A673 (cell line): Measurements from ENCODE around the gene CTAGE15. TPM values are rescaled to one million over a fixed set of nuclear protein-coding genes. Genes with fewer than 3 reads are reported as not detected.
"Not testable (repeated sequence)": the region's sequence is repeated elsewhere in the genome, so short reads cannot be mapped to it uniquely, and the experiment has no call there.

Source experiments
- Bru-seq: library from RNA; stranded (reverse); fragments of 400-500 nt; gene quantifications from one replicate; lab custom pipeline; 2021; lab: Mats Ljungman, UMichigan
- BruChase-seq, 2 experiments: library from RNA; stranded (reverse); fragments of 400-500 nt; gene quantifications; one replicate each; lab custom pipeline; 2021; lab: Mats Ljungman, UMichigan
- BruUV-seq: library from RNA; stranded (reverse); fragments of 400-500 nt; replicated peaks from 2 replicates; lab custom pipeline; 2021; lab: Mats Ljungman, UMichigan
- CTCF ChIA-PET: fragments of 300-600 bp; sonication (Branson Sonifier 250); formaldehyde crosslinking; loops from one replicate; lab custom pipeline; 2022; ENCODE audit warnings: antibody characterized with exemption; lab: Charles Lee
- POLR2A ChIA-PET: fragments of 300-600 bp; sonication (Branson Sonifier 250); formaldehyde crosslinking; loops from one replicate; lab custom pipeline; 2022; ENCODE audit warnings: antibody characterized with exemption; ENCODE audit not compliant: low non-redundant PET; lab: Charles Lee
- DNase-seq: peaks from one replicate; pipeline ENCODE4 v3.0.0-alpha.2; 2015; ENCODE audit warnings: low spot score
- H3K27ac ChIP-seq: fragments of 200-600 bp; sonication (generic); 2 replicates; pipeline ENCODE4 v1.5.1; 2016; ENCODE audit warnings: mixed run types, low read depth, mild to moderate bottlenecking, mixed read lengths, antibody characterized with exemption, low read length; ENCODE audit not compliant: poor library complexity, severe bottlenecking
- H3K27me3 ChIP-seq: fragments of 200-600 bp; sonication (generic); replicated peaks from 2 replicates; pipeline ENCODE4 v1.6.1; 2017; ENCODE audit warnings: mixed run types, low read depth, mild to moderate bottlenecking, mixed read lengths, antibody characterized with exemption, low read length; ENCODE audit not compliant: insufficient read depth, poor library complexity
- H3K36me3 ChIP-seq: fragments of 200-600 bp; sonication (generic); 2 replicates; pipeline ENCODE4 v1.6.1; 2016; ENCODE audit warnings: mixed run types, mild to moderate bottlenecking, mixed read lengths, antibody characterized with exemption, low read length; ENCODE audit not compliant: insufficient read depth, poor library complexity, severe bottlenecking
- H3K4me1 ChIP-seq: fragments of 200-600 bp; sonication (generic); 2 replicates; pipeline ENCODE4 v1.6.1; 2017; ENCODE audit warnings: mixed run types, mild to moderate bottlenecking, mixed read lengths, antibody characterized with exemption, low read length; ENCODE audit not compliant: insufficient read depth, poor library complexity, severe bottlenecking
- H3K4me3 ChIP-seq: fragments of 200-600 bp; sonication (generic); 2 replicates; pipeline ENCODE4 v1.5.1; 2016; ENCODE audit warnings: low read depth, mixed run types, mild to moderate bottlenecking, mixed read lengths, low read length; ENCODE audit not compliant: poor library complexity, severe bottlenecking
- H3K9me3 ChIP-seq: fragments of 200-600 bp; sonication (generic); 2 replicates; pipeline ENCODE4 v1.6.1; 2016; ENCODE audit warnings: mixed run types, low read depth, mild to moderate bottlenecking, mixed read lengths, antibody characterized with exemption, low read length; ENCODE audit not compliant: poor library complexity, severe bottlenecking
- intact Hi-C: fragments of 100-400 bp; cut with micrococcal nuclease; formaldehyde crosslinking; loops from one replicate; pipeline ENCODE4 v1.10.0; 2022; ENCODE audit not compliant: unreplicated experiment
- long read RNA-seq: library from polyadenylated mRNA; stranded (forward); transcript quantifications from one replicate; pipeline ENCODE4 v2.0.0, GENCODE V29; 2022
- total RNA-seq: library from RNA; stranded (reverse); gene quantifications from 2 replicates; pipeline ENCODE4 v1.2.3, GENCODE V29; 2021

CTAGE15 gene
- total RNA-seq (not detected in 2 replicates), Bru-seq, nascent RNA (percentile 23 among the genes with signal in this experiment), BruChase-seq, experiment 1, labeled RNA remaining after a 2-hour chase (percentile 32 among the genes with signal in this experiment), BruChase-seq, experiment 2, labeled RNA remaining after a 6-hour chase (percentile 33 among the genes with signal in this experiment)
- long read RNA-seq, result 0 reads

- intact Hi-C loops, result not testable (repeated sequence)
Measured at GRCh38 chr7:143571501-143571900, at the start of gene CTAGE15. CTAGE15 (plus strand) TSS chr7:143571801; CDS start chr7:143571818, 17 bp downstream.

GRCh38 chr7:143522309-143522916 is 49.2 kb upstream of the CTAGE15 start:
- CTCF ChIA-PET, H3K4me3 ChIP-seq, POLR2A ChIA-PET, H3K9me3 ChIP-seq, DNase-seq, H3K4me1 ChIP-seq, H3K27me3 ChIP-seq, intact Hi-C loops, H3K27ac ChIP-seq, BruUV-seq, H3K36me3 ChIP-seq: not testable (repeated sequence)

More at GRCh38 chr7:143571501-143571900, at the start of gene CTAGE15:
- H3K4me3 ChIP-seq, DNase-seq, H3K36me3 ChIP-seq, BruUV-seq, CTCF ChIA-PET, H3K4me1 ChIP-seq, H3K9me3 ChIP-seq, POLR2A ChIA-PET, H3K27me3 ChIP-seq, H3K27ac ChIP-seq: not testable (repeated sequence)

GRCh38 chr7:143531169-143531926 is 40.3 kb upstream of the CTAGE15 start:
- DNase-seq, H3K4me1 ChIP-seq, H3K9me3 ChIP-seq, POLR2A ChIA-PET, H3K36me3 ChIP-seq, H3K27ac ChIP-seq, BruUV-seq, CTCF ChIA-PET, intact Hi-C loops, H3K27me3 ChIP-seq, H3K4me3 ChIP-seq: not testable (repeated sequence)

DNA sequence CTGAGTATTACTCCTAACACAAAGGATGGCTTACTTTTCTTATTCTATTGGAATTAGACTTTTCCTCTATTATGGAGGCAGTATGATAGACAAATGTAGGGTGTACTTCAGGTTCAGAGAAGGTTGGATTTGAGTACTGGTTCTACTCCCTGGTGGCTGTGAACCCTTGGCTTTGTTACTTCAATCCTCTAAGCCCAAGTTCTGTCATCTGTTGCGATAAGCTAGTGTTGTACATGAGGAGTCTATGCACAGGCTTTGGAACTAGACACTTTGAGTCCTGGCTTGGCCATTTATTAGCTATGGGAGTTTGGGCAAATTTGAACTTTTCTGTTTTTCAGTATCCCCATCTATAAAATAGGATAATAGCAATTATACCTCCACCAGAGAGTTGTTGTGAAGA is 39.7 kb upstream of the CTAGE15 start:
- BruUV-seq, intact Hi-C loops, H3K4me1 ChIP-seq, DNase-seq, H3K27me3 ChIP-seq, H3K9me3 ChIP-seq, H3K4me3 ChIP-seq, H3K36me3 ChIP-seq, H3K27ac ChIP-seq, CTCF ChIA-PET, POLR2A ChIA-PET: not testable (repeated sequence)

DNA sequence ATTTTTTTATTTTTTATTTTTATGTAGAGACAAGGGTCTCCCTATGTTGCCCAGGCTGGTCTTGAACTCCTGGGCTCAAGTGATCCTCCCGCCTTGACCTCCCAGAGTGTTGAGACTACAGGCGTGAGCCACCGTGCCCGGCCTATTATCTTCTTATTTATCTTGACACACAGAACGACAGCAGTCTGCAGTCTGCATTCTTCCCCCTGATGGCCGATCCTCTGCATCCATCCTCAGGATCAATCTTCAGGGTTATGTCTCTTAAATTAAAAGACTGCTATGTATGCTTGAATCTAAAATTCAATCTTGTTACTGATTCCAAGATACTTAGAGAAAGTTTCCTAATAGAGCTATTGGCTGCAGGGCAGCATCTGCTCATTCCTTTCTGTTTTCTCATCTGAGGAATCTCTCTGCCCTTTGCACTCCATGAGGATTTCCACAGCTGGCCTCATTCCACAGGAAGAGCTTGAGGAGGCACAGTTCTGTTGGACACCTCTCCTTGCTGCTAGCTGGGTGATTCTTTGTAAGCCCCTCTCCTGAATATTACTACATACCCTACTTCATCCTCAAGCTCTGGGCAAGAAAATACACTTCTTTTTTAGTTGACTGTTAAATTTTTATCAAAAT is 38.3 kb upstream of the CTAGE15 start:
- DNase-seq, H3K36me3 ChIP-seq, H3K27ac ChIP-seq, BruUV-seq, H3K27me3 ChIP-seq, intact Hi-C loops, H3K9me3 ChIP-seq, POLR2A ChIA-PET, H3K4me3 ChIP-seq, H3K4me1 ChIP-seq, CTCF ChIA-PET: not testable (repeated sequence)

- H3K4me3 ChIP-seq, intact Hi-C loops, H3K27me3 ChIP-seq, POLR2A ChIA-PET, DNase-seq, H3K9me3 ChIP-seq, BruUV-seq, H3K27ac ChIP-seq, H3K36me3 ChIP-seq, CTCF ChIA-PET, H3K4me1 ChIP-seq: not testable (repeated sequence)
Measured at GRCh38 chr7:143536443-143536842, 35.2 kb upstream of the CTAGE15 start.

DNA sequence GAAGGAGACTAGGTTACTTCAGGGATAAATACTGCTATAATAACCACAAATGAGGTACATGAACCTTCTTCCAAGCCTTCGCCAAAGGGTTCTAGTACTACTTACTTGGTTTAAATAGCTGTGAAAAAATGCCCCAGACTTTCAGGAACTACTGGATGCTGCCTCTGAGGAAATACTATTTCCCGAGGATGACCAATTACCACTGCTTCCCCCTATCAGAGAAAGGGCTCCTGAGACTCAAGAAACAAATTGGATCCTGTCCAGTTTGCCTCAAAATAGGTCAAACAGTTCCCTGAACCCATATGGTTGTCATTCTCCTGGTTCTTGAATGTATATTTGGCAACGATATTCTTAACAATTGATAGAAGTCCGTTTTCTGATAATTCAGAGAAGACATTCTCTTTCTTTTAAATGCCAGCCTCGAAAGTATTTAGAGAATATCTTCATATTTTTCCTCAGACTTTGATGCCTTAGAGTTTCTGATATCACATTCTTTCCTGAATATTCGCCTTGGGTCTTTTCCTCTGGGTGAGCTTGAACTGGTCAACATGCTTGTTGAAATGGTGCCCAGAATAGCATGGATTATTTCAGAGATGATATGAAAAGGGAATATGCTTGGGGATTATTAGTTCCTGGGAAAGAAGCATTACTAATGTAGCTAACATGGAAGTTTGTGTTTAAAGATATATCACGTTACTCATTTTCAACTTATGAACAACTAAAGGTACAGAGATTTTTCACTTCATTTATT is 28.1 kb upstream of the CTAGE15 start:
- H3K4me1 ChIP-seq, CTCF ChIA-PET, intact Hi-C loops, BruUV-seq, H3K9me3 ChIP-seq, H3K27me3 ChIP-seq, DNase-seq, H3K4me3 ChIP-seq, H3K27ac ChIP-seq, H3K36me3 ChIP-seq, POLR2A ChIA-PET: not testable (repeated sequence)
